Osteoblast (primary cell): Measurements from ENCODE around the gene PDGFD. TPM values are rescaled to one million over a fixed set of nuclear protein-coding genes. Genes with fewer than 3 reads are reported as not detected.

Experiments
- DNase-seq: peaks from one replicate; pipeline ENCODE4 v3.0.0; 2011; ENCODE audit warnings: low spot score, mixed read lengths; ENCODE audit not compliant: insufficient read length; ENCODE audit errors: missing footprints
- H2AFZ ChIP-seq: 2 replicates; pipeline ENCODE4 v1.6.0; 2011; ENCODE audit warnings: mild to moderate bottlenecking, low read length
- H3K27ac ChIP-seq: 2 replicates; pipeline ENCODE4 v1.5.1; 2011; ENCODE audit warnings: mild to moderate bottlenecking, low read depth, low read length, moderate library complexity
- H3K27me3 ChIP-seq: 2 replicates; pipeline ENCODE4 v1.6.0; 2012; ENCODE audit warnings: mild to moderate bottlenecking, control low read depth, inconsistent platforms, low read length, moderate library complexity; ENCODE audit not compliant: insufficient read depth
- H3K36me3 ChIP-seq: 2 replicates; pipeline ENCODE4 v1.5.1; 2011; ENCODE audit warnings: mild to moderate bottlenecking, low read length, control low read depth, moderate library complexity; ENCODE audit not compliant: insufficient read depth
- H3K4me1 ChIP-seq: 2 replicates; pipeline ENCODE4 v1.5.1; 2011; ENCODE audit warnings: mild to moderate bottlenecking, low read length, control low read depth, moderate library complexity; ENCODE audit not compliant: insufficient read depth
- H3K4me2 ChIP-seq: 2 replicates; pipeline ENCODE4 v1.6.0; 2011; ENCODE audit warnings: mild to moderate bottlenecking, low read length; ENCODE audit not compliant: insufficient read depth
- H3K4me3 ChIP-seq: fragments of 200-600 bp; sonication (generic); 3 replicates; pipeline ENCODE4 v1.5.1; 2012; ENCODE audit warnings: mild to moderate bottlenecking, low read length, inconsistent platforms; ENCODE audit not compliant: insufficient read depth
- H3K79me2 ChIP-seq: 2 replicates; pipeline ENCODE4 v1.6.0; 2012; ENCODE audit warnings: mild to moderate bottlenecking, low read length, control low read depth, inconsistent platforms; ENCODE audit not compliant: insufficient read depth
- H3K9me3 ChIP-seq: 2 replicates; pipeline ENCODE4 v1.5.1; 2011; ENCODE audit warnings: low read depth, low read length, control low read depth
- H4K20me1 ChIP-seq: 2 replicates; pipeline ENCODE4 v1.6.0; 2012; ENCODE audit warnings: mild to moderate bottlenecking, low read length, control low read depth; ENCODE audit not compliant: insufficient read depth
- CTCF ChIP-seq: IDR thresholded peaks from 2 replicates; pipeline ENCODE4 v1.5.1; 2011; ENCODE audit warnings: mild to moderate bottlenecking, low read depth, low read length, moderate library complexity; ENCODE audit errors: extremely low read depth
- total RNA-seq: library from RNA; depleted of rRNA; stranded (reverse); fragments of >200 nt; gene quantifications from 2 replicates; pipeline ENCODE4 v1.2.3, GENCODE V29; 2012

PDGFD gene
- total RNA-seq, 1 donor = 4.7 TPM

- Histone ChIP-seq H3K27me3 (no peaks in the 10 kb centered on the region), H3K4me3 (no peak overlapping the region), H3K79me2 (no peaks in the 10 kb centered on the region), H2AFZ (no peak overlapping the region), H3K4me2 (no peak overlapping the region), H3K4me1 (no peaks in the 10 kb centered on the region), H3K36me3 (no peaks in the 10 kb centered on the region), H4K20me1 (no peaks in the 10 kb centered on the region), H3K9me3 (no peaks in the 10 kb centered on the region), H3K27ac (no peak overlapping the region)
- no peak for TF ChIP-seq CTCF
- DNase-seq = no peak
These were observed 280.1 kb downstream of the PDGFD start for GRCh38 chr11:103883856-103884255.

- H3K79me2 ChIP-seq = no peaks in the 10 kb centered on the region
- no peaks in the 10 kb centered on the region for H3K4me1 ChIP-seq
- no peak overlapping the region for H2AFZ ChIP-seq
- H3K27me3 ChIP-seq = no peaks in the 10 kb centered on the region
- no peak overlapping the region for H3K27ac ChIP-seq
- no peaks in the 10 kb centered on the region for H3K9me3 ChIP-seq
- H4K20me1 ChIP-seq = no peaks in the 10 kb centered on the region
- no peak for DNase-seq
- no peak for TF ChIP-seq CTCF
- H3K36me3 ChIP-seq = no peaks in the 10 kb centered on the region
- H3K4me3 ChIP-seq = no peak overlapping the region
- H3K4me2 ChIP-seq = no peak overlapping the region
These were observed 280.7 kb downstream of the PDGFD start for GRCh38 chr11:103883291-103883690.

GRCh38 chr11:103881584-103881983, 282.4 kb downstream of the PDGFD start:
- Histone ChIP-seq H3K4me3 (no peak overlapping the region), H3K36me3 (no peaks in the 10 kb centered on the region), H4K20me1 (no peaks in the 10 kb centered on the region), H2AFZ (no peak overlapping the region), H3K27me3 (no peaks in the 10 kb centered on the region), H3K4me1 (no peaks in the 10 kb centered on the region), H3K79me2 (no peaks in the 10 kb centered on the region), H3K27ac (no peak overlapping the region), H3K9me3 (no peaks in the 10 kb centered on the region), H3K4me2 (no peak overlapping the region)
- no peak for TF ChIP-seq CTCF
- DNase-seq = no peak

- Histone ChIP-seq H3K79me2 (no peaks in the 10 kb centered on the region), H3K4me2 (no peak overlapping the region), H3K9me3 (no peaks in the 10 kb centered on the region), H3K4me1 (no peaks in the 10 kb centered on the region), H2AFZ (no peak overlapping the region), H3K27ac (no peak overlapping the region), H4K20me1 (no peaks in the 10 kb centered on the region), H3K4me3 (no peak overlapping the region), H3K36me3 (no peaks in the 10 kb centered on the region), H3K27me3 (no peaks in the 10 kb centered on the region)
- DNase-seq = no peak
- no peak for TF ChIP-seq CTCF
These were observed 283.0 kb downstream of the PDGFD start for GRCh38 chr11:103880968-103881367.
